Activated CD8-positive, alpha-beta T cell treated with anti-CD3 and anti-CD28 coated beads for 36 hours (primary cell): ENCODE data around the gene NOD2. TPM values are rescaled to one million over a fixed set of nuclear protein-coding genes. Genes with fewer than 3 reads are reported as not detected.

Experiments
- ATAC-seq: fragments of 200-7000 bp; cut with Tn5 transposase; one replicate; pipeline ENCODE4 v1.10.0; 2021; ENCODE audit warnings: mild to moderate bottlenecking, moderate library complexity
- CTCF ChIA-PET: fragments of 350-600 bp; sonication (Branson Sonifier 250); formaldehyde crosslinking; loops from one replicate; lab custom pipeline; 2021; ENCODE audit warnings: antibody characterized with exemption; lab: Charles Lee
- POLR2A ChIA-PET: fragments of 350-600 bp; sonication (Branson Sonifier 250); formaldehyde crosslinking; loops from one replicate; lab custom pipeline; 2021; ENCODE audit warnings: antibody characterized with exemption; lab: Charles Lee
- DNase-seq: peaks from one replicate; pipeline ENCODE4 v3.0.0-alpha.2; 2020
- H3K27ac Mint-ChIP-seq: one replicate; pipeline ENCODE4 v1.8.0; 2021; ENCODE audit warnings: mild to moderate bottlenecking, mixed read lengths
- H3K27me3 Mint-ChIP-seq: one replicate; pipeline ENCODE4 v1.8.0; 2021; ENCODE audit warnings: mixed read lengths
- H3K36me3 Mint-ChIP-seq: one replicate; pipeline ENCODE4 v1.8.0; 2021; ENCODE audit warnings: low read depth, mixed read lengths
- H3K4me1 Mint-ChIP-seq: one replicate; pipeline ENCODE4 v1.8.0; 2021; ENCODE audit warnings: low read depth, mixed read lengths
- H3K4me3 Mint-ChIP-seq: one replicate; pipeline ENCODE4 v1.8.0; 2021; ENCODE audit warnings: mild to moderate bottlenecking, moderate library complexity, mixed read lengths
- H3K9me3 Mint-ChIP-seq: one replicate; pipeline ENCODE4 v1.8.0; 2021; ENCODE audit warnings: mixed read lengths
- CTCF ChIP-seq: fragments of 200-600 bp; IDR thresholded peaks from one replicate; pipeline ENCODE4 v1.8.0; 2022; ENCODE audit warnings: antibody characterized with exemption, mild to moderate bottlenecking
- intact Hi-C: fragments of 100-400 bp; cut with micrococcal nuclease; formaldehyde crosslinking; loops from one replicate; pipeline ENCODE4 v1.10.0; 2022
- total RNA-seq, 2 experiments: library from RNA; stranded (reverse); gene quantifications; one replicate each; pipeline ENCODE4 v1.2.3, GENCODE V29; 2021

Gene NOD2
- total RNA-seq, 2 experiments from 2014 or later = 1.1 to 1.6 TPM

DNA sequence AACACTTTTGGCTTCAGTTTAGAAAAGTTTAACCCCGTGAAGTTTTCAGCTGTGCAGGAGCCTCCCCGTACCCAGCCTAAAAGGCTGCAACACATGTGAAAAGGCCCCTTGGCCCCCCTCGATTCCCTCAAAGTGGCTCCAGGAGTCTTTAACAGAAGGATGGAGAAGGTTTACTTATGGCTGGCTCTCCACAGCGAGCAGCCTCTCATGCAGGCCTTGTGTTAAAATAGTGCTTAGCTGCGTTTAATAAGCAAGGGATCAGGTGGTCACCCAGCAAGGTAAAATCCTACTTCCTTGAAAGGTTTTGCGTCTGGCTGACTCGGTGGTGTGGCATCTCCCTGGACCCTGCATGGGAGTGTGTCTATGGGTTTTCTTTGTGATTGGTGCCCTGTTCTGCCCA lies 40.1 kb downstream of the NOD2 start:
- H3K36me3 Mint-ChIP-seq = no peaks in the 10 kb centered on the region
- ATAC-seq = no peak
- H3K4me1 Mint-ChIP-seq = peaks cover 27% of the 10 kb centered on the region
- H3K4me3 Mint-ChIP-seq = no peak overlapping the region
- no peaks in the 10 kb centered on the region for H3K27me3 Mint-ChIP-seq
- no peak overlapping the region for H3K27ac Mint-ChIP-seq
- intact Hi-C loops = no loop called here
- CTCF ChIA-PET = interaction anchor here (4.8 kb wide), 1 partner anchor 15 kb away, joined by 34 read pairs; no protein-coding TSS in a partner anchor
- no peak for DNase-seq
- TF ChIP-seq CTCF = no peak
- POLR2A ChIA-PET = no interaction called here
- H3K9me3 Mint-ChIP-seq = no peaks in the 10 kb centered on the region

DNA sequence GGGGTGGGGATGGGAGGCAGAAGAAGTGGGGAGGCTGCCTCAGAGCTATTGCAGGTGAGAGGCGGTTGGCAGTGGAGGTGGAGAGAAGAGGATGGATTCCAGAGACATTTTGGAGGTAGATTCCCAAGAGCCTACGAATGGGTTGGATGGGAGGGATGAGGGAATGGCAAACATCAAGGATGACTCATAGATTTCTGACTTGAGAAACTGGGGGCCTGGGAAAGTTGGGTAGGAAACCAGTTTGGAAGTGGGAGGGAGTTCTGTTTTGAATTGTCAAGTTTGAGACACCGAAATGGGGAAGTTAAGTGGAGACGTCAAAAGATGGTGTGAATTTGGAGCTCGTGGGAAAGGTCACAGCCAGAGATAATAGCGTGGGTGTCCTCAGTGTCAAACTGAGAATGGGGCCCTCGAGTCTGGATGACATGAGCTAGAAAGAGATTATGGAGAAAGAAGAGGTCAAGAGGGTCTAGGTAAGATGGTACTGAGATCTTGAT lies 42.3 kb downstream of the NOD2 start:
- H3K27ac Mint-ChIP-seq = no peak overlapping the region
- peak; percentile 51 for DNase-seq
- H3K9me3 Mint-ChIP-seq = no peaks in the 10 kb centered on the region
- intact Hi-C loops = no loop called here
- no peaks in the 10 kb centered on the region for H3K36me3 Mint-ChIP-seq
- H3K4me1 Mint-ChIP-seq = peaks cover 29% of the 10 kb centered on the region
- ChIA-PET POLR2A (interaction anchor here (0.6 to 1.6 kb wide), 5 partner anchors 10 to 54 kb away, joined by 3 to 4 read pairs (median 3); partner anchors contain the start of gene SNX20), CTCF (interaction anchor here (0.7 to 2.3 kb wide), 10 partner anchors 11 to 211 kb away, joined by 3 to 14 read pairs (median 4); no protein-coding TSS in a partner anchor)
- peak; percentile 43 for ATAC-seq
- H3K27me3 Mint-ChIP-seq = no peaks in the 10 kb centered on the region
- H3K4me3 Mint-ChIP-seq = no peak overlapping the region
- no peak for TF ChIP-seq CTCF

GRCh38 chr16:50736448-50736847 lies 43.0 kb downstream of the NOD2 start:
- ATAC-seq = no peak
- no peak for TF ChIP-seq CTCF
- ChIA-PET POLR2A (interaction anchor here (0.6 to 1.6 kb wide), 7 partner anchors 27 to 59 kb away, joined by 3 to 4 read pairs (median 3); partner anchors contain the start of gene SNX20), CTCF (interaction anchor here (1.1 to 2.3 kb wide), 7 partner anchors 10 to 71 kb away, joined by 3 to 14 read pairs (median 4); no protein-coding TSS in a partner anchor)
- no peak overlapping the region for H3K4me3 Mint-ChIP-seq
- H3K36me3 Mint-ChIP-seq = no peaks in the 10 kb centered on the region
- peaks cover 28% of the 10 kb centered on the region for H3K4me1 Mint-ChIP-seq
- intact Hi-C loops = no loop called here
- H3K27ac Mint-ChIP-seq = no peak overlapping the region
- DNase-seq = no peak
- no peaks in the 10 kb centered on the region for H3K9me3 Mint-ChIP-seq
- no peaks in the 10 kb centered on the region for H3K27me3 Mint-ChIP-seq

DNA sequence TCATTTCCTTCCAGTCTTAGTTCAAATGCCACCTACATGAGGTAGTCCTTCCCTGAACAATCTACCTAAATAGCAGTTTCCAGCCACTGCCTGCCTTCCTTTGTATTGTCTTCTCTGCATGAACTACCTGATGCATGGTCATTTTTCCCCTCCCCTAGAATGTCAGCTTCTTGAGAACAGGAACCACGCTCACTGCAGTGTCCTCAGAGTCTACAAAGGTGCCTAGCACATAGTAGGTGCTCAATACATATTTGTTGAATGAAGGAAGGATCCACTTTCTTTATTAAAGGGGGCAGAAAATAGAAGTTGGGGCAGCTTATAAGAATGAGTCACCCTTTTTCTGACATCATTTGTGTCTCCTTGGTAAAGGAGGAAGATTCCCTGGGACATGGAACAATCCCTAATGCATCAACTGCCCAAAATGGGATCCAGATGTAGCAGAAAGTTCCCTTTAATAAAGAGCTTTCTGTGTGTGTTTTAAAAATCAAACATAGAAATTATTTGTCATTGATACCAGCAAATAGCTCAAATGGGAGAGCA lies 44.1 kb downstream of the NOD2 start:
- Mint-ChIP-seq H3K27ac (no peak overlapping the region), H3K9me3 (no peaks in the 10 kb centered on the region), H3K4me3 (no peak overlapping the region), H3K27me3 (no peaks in the 10 kb centered on the region), H3K4me1 (peaks cover 27% of the 10 kb centered on the region), H3K36me3 (no peaks in the 10 kb centered on the region)
- ChIA-PET CTCF (interaction anchor here (0.7 to 2.3 kb wide), 3 partner anchors 9 to 66 kb away, joined by 3 to 8 read pairs (median 6); no protein-coding TSS in a partner anchor), POLR2A (interaction anchor here (0.8 to 1.4 kb wide), 3 partner anchors 40 to 61 kb away, joined by 3 to 4 read pairs (median 3); no protein-coding TSS in a partner anchor)
- DNase-seq (no peak), ATAC-seq (no peak)
- intact Hi-C loops = no loop called here
- no peak for TF ChIP-seq CTCF

DNA sequence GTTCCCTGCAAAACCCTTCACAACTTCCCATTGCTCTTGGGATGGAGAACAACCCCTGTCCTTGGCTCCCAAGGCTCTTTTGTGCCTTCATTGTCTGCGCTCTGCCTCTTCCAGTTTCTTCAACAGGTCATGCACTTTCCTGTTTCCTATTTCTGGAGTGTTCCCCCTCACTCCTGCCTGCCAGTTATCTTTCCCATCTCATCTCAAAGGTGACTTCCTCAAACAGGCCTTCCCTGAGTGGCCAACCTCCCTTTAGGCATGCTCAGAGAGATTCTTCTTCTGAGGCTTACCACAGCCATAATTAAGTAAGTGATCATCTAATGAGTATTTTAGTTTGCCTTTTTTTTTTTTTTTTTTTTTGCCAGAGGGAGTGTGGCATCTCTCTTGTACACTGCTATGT lies 45.6 kb downstream of the NOD2 start:
- ATAC-seq (no peak), DNase-seq (no peak)
- Mint-ChIP-seq H3K27ac (no peak overlapping the region), H3K27me3 (no peaks in the 10 kb centered on the region), H3K9me3 (no peaks in the 10 kb centered on the region), H3K4me1 (peaks cover 30% of the 10 kb centered on the region), H3K36me3 (peaks cover 3% of the 10 kb centered on the region), H3K4me3 (no peak overlapping the region)
- ChIA-PET CTCF (interaction anchor here (1.7 to 2.3 kb wide), 2 partner anchors 8 to 67 kb away, joined by 6 to 8 read pairs; no protein-coding TSS in a partner anchor), POLR2A (no interaction called here)
- no peak for TF ChIP-seq CTCF
- intact Hi-C loops = no loop called here
